ENCODE measurements around the gene RNF43. TPM values are rescaled to one million over a fixed set of nuclear protein-coding genes. Genes with fewer than 3 reads are reported as not detected.

Gene RNF43
- total and polyA plus RNA-seq, 2 of the 13 experiments (the other 11 are each of a cell fraction or from before 2014, with no cell fraction given), result 31.0 to 53.4 TPM

DNA sequence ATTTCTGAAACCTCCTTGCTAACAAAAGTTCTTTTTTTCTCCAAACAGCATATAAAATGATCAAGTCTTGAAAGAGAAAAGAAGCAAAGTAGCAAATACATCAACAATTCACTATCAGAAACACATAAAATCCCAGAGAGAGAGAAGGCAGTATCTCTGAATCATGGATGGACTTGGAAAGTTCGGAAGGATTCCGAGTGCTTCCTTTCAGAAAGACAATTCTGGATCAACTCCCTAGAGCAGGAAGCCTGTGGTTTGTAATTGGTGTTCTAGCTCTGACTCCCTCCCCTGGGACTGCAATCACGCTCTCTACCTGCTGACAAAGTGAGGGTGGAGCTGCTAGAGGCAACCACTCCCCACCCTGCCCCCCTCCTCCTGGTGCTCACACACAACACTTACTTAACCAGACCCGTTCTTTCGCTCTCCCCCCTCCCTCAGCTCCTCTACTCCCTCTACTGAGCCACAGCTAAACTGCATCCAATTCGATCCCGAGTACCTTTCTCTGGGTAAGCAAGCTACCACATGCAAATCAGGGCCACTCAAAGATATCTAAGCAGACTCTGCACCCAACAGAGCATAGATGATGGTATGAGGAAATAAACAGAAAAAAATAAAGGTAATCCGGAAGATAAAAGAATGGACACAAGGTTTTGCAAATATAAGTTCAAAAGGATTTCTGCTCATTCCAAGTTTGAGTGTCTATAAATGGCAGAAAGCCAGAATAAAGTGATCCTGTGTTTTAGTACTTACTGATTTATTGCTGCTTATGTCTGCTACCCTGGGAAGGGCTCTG is at the start of gene RNF43 (continued):
- TF ChIP-seq, protein P1, sequence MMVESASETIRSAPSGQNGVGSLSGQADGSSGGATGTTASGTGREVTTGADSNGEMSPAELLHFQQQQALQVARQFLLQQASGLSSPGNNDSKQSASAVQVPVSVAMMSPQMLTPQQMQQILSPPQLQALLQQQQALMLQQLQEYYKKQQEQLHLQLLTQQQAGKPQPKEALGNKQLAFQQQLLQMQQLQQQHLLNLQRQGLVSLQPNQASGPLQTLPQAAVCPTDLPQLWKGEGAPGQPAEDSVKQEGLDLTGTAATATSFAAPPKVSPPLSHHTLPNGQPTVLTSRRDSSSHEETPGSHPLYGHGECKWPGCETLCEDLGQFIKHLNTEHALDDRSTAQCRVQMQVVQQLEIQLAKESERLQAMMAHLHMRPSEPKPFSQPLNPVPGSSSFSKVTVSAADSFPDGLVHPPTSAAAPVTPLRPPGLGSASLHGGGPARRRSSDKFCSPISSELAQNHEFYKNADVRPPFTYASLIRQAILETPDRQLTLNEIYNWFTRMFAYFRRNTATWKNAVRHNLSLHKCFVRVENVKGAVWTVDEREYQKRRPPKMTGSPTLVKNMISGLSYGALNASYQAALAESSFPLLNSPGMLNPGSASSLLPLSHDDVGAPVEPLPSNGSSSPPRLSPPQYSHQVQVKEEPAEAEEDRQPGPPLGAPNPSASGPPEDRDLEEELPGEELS (CRISPR knock-in tag; IDR thresholded peaks at IDR 0.05), result peak; percentile 93
- TF ChIP-seq ZC3H13 (CRISPR knock-in tag; IDR thresholded peaks at IDR 0.05) (peak; percentile 80; the same call in 1 of the 2 replicates), ZNF484 (CRISPR knock-in tag; IDR thresholded peaks at IDR 0.05; ENCODE audit: borderline replicate concordance, low read depth) (no peak), ZFX (CRISPR knock-in tag; IDR thresholded peaks at IDR 0.05; ENCODE audit: low read depth) (peak; percentile 65; the same call in 1 of the 2 replicates), ZNF30 (CRISPR knock-in tag; IDR thresholded peaks at IDR 0.05) (no peak), NR3C1 (CRISPR knock-in tag; IDR thresholded peaks at IDR 0.05) (no peak), ZNF629 (CRISPR knock-in tag; conservative IDR thresholded peaks at IDR 0.05) (peak; percentile 27; the same call in 1 of the 2 replicates), KLF16 (CRISPR knock-in tag; IDR thresholded peaks at IDR 0.05) (peak in 1 of 2 experiments; percentile 83; a peak in 1 of 4 replicates), ZNF274 (CRISPR knock-in tag; IDR thresholded peaks at IDR 0.05) (no peak), KDM2A (CRISPR knock-in tag; IDR thresholded peaks at IDR 0.05; ENCODE audit: borderline replicate concordance, low read depth) (peak; percentile 71), HMG20B (CRISPR knock-in tag; conservative IDR thresholded peaks at IDR 0.05) (peak; percentile 56), HDAC2 (CRISPR knock-in tag; IDR thresholded peaks at IDR 0.05) (peak; percentile 86)
- TF ChIP-seq, protein P2, sequence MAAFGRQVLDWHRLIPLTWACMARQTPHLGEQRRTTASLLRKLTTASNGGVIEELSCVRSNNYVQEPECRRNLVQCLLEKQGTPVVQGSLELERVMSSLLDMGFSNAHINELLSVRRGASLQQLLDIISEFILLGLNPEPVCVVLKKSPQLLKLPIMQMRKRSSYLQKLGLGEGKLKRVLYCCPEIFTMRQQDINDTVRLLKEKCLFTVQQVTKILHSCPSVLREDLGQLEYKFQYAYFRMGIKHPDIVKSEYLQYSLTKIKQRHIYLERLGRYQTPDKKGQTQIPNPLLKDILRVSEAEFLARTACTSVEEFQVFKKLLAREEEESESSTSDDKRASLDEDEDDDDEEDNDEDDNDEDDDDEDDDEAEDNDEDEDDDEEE (CRISPR knock-in tag; IDR thresholded peaks at IDR 0.05), result no peak
- TF ChIP-seq, protein P3, sequence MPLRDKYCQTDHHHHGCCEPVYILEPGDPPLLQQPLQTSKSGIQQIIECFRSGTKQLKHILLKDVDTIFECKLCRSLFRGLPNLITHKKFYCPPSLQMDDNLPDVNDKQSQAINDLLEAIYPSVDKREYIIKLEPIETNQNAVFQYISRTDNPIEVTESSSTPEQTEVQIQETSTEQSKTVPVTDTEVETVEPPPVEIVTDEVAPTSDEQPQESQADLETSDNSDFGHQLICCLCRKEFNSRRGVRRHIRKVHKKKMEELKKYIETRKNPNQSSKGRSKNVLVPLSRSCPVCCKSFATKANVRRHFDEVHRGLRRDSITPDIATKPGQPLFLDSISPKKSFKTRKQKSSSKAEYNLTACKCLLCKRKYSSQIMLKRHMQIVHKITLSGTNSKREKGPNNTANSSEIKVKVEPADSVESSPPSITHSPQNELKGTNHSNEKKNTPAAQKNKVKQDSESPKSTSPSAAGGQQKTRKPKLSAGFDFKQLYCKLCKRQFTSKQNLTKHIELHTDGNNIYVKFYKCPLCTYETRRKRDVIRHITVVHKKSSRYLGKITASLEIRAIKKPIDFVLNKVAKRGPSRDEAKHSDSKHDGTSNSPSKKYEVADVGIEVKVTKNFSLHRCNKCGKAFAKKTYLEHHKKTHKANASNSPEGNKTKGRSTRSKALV (CRISPR knock-in tag; IDR thresholded peaks at IDR 0.05), result peak; percentile 71; the same call in 1 of the 2 replicates
- TF ChIP-seq, protein P4, sequence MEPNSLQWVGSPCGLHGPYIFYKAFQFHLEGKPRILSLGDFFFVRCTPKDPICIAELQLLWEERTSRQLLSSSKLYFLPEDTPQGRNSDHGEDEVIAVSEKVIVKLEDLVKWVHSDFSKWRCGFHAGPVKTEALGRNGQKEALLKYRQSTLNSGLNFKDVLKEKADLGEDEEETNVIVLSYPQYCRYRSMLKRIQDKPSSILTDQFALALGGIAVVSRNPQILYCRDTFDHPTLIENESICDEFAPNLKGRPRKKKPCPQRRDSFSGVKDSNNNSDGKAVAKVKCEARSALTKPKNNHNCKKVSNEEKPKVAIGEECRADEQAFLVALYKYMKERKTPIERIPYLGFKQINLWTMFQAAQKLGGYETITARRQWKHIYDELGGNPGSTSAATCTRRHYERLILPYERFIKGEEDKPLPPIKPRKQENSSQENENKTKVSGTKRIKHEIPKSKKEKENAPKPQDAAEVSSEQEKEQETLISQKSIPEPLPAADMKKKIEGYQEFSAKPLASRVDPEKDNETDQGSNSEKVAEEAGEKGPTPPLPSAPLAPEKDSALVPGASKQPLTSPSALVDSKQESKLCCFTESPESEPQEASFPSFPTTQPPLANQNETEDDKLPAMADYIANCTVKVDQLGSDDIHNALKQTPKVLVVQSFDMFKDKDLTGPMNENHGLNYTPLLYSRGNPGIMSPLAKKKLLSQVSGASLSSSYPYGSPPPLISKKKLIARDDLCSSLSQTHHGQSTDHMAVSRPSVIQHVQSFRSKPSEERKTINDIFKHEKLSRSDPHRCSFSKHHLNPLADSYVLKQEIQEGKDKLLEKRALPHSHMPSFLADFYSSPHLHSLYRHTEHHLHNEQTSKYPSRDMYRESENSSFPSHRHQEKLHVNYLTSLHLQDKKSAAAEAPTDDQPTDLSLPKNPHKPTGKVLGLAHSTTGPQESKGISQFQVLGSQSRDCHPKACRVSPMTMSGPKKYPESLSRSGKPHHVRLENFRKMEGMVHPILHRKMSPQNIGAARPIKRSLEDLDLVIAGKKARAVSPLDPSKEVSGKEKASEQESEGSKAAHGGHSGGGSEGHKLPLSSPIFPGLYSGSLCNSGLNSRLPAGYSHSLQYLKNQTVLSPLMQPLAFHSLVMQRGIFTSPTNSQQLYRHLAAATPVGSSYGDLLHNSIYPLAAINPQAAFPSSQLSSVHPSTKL (CRISPR knock-in tag; IDR thresholded peaks at IDR 0.05), result peak; percentile 88
- TF ChIP-seq, protein P5, sequence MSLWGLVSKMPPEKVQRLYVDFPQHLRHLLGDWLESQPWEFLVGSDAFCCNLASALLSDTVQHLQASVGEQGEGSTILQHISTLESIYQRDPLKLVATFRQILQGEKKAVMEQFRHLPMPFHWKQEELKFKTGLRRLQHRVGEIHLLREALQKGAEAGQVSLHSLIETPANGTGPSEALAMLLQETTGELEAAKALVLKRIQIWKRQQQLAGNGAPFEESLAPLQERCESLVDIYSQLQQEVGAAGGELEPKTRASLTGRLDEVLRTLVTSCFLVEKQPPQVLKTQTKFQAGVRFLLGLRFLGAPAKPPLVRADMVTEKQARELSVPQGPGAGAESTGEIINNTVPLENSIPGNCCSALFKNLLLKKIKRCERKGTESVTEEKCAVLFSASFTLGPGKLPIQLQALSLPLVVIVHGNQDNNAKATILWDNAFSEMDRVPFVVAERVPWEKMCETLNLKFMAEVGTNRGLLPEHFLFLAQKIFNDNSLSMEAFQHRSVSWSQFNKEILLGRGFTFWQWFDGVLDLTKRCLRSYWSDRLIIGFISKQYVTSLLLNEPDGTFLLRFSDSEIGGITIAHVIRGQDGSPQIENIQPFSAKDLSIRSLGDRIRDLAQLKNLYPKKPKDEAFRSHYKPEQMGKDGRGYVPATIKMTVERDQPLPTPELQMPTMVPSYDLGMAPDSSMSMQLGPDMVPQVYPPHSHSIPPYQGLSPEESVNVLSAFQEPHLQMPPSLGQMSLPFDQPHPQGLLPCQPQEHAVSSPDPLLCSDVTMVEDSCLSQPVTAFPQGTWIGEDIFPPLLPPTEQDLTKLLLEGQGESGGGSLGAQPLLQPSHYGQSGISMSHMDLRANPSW (CRISPR knock-in tag; IDR thresholded peaks at IDR 0.05; ENCODE audit: borderline replicate concordance), result peak; percentile 94; the same call in 1 of the 2 replicates
